SK-N-SH treated with all-trans-retinoic acid at 6 μM for 48 hours (cell line): ENCODE results near the gene ADAMTS13.

Source experiments
- RARB ChIP-seq: fragments of 250-450 bp; sonication (Bioruptor Pico); IDR thresholded peaks from 2 replicates; pipeline ENCODE4 v1.8.0; 2021; ENCODE audit warnings: mild to moderate bottlenecking, moderate library complexity
- SNAI2 ChIP-seq: fragments of 250-450 bp; sonication (Bioruptor Pico); IDR thresholded peaks from 2 replicates; pipeline ENCODE4 v1.5.0; 2020; ENCODE audit warnings: mild to moderate bottlenecking, moderate library complexity
- TCF4 ChIP-seq: fragments of 250-450 bp; sonication (Bioruptor Pico); IDR thresholded peaks from 2 replicates; pipeline ENCODE4 v1.8.0; 2021; ENCODE audit warnings: mild to moderate bottlenecking, moderate library complexity, borderline replicate concordance
- ZFP3 ChIP-seq: fragments of 250-450 bp; sonication (Bioruptor Pico); IDR thresholded peaks from 2 replicates; pipeline ENCODE4 v1.5.0; 2020; ENCODE audit warnings: mild to moderate bottlenecking, moderate library complexity
- ZFP30 ChIP-seq: fragments of 450-650 bp; formaldehyde crosslinking; IDR thresholded peaks from 2 replicates; pipeline ENCODE4 v1.5.0; 2022; ENCODE audit warnings: mild to moderate bottlenecking, moderate library complexity
- TF ChIP-seq, protein P1 (sequence below): fragments of 250-450 bp; sonication (Bioruptor Pico); IDR thresholded peaks from 2 replicates; pipeline ENCODE4 v1.8.0; 2020; ENCODE audit warnings: mild to moderate bottlenecking, moderate library complexity, borderline replicate concordance
- TF ChIP-seq, protein P2 (sequence below): fragments of 250-450 bp; sonication (Bioruptor Pico); IDR thresholded peaks from 2 replicates; pipeline ENCODE4 v1.8.0; 2021; ENCODE audit warnings: low read depth, mild to moderate bottlenecking, moderate library complexity, borderline replicate concordance

DNA sequence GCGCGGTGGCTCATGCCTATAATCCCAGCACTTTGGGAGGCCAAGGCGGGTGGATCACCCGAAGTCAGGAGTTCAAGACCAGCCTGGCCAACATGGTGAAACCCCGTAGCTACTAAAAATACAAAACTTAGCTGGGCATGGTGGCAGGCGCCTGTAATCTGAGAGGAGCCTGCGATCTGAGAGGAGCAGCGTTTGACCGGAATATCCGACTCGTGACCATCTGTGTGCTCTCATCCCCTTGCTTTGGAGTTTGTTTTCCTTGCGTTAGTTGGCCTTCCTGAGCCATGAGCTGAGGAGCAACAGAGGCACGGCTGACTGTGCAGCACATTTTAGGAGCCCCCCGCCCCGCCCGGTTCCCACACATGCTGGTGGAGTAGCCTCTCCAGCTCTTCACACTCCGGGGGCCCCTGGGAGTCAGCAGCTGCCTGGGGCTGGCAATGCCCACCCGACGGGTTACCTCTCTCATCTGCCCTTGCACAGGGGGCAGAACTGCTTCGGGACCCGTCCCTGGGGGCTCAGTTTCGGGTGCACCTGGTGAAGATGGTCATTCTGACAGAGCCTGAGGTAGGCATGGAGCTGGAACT, 3.0 kb downstream of the ADAMTS13 start:
- TF ChIP-seq ZFP3 (no peak), ZFP30 (CRISPR knock-in tag) (no peak), RARB (CRISPR knock-in tag) (no peak), SNAI2 (CRISPR knock-in tag) (no peak), TCF4 (CRISPR knock-in tag) (no peak)
- TF ChIP-seq, protein P1, sequence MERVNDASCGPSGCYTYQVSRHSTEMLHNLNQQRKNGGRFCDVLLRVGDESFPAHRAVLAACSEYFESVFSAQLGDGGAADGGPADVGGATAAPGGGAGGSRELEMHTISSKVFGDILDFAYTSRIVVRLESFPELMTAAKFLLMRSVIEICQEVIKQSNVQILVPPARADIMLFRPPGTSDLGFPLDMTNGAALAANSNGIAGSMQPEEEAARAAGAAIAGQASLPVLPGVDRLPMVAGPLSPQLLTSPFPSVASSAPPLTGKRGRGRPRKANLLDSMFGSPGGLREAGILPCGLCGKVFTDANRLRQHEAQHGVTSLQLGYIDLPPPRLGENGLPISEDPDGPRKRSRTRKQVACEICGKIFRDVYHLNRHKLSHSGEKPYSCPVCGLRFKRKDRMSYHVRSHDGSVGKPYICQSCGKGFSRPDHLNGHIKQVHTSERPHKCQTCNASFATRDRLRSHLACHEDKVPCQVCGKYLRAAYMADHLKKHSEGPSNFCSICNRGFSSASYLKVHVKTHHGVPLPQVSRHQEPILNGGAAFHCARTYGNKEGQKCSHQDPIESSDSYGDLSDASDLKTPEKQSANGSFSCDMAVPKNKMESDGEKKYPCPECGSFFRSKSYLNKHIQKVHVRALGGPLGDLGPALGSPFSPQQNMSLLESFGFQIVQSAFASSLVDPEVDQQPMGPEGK (CRISPR knock-in tag) = no peak
- TF ChIP-seq, protein P2, sequence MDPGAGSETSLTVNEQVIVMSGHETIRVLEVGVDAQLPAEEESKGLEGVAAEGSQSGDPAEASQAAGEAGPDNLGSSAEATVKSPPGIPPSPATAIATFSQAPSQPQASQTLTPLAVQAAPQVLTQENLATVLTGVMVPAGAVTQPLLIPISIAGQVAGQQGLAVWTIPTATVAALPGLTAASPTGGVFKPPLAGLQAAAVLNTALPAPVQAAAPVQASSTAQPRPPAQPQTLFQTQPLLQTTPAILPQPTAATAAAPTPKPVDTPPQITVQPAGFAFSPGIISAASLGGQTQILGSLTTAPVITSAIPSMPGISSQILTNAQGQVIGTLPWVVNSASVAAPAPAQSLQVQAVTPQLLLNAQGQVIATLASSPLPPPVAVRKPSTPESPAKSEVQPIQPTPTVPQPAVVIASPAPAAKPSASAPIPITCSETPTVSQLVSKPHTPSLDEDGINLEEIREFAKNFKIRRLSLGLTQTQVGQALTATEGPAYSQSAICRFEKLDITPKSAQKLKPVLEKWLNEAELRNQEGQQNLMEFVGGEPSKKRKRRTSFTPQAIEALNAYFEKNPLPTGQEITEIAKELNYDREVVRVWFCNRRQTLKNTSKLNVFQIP (CRISPR knock-in tag) = no peak
